Neural crest cell (in vitro differentiated cells): ENCODE measurements around the gene TENM3. TPM values are rescaled to one million over a fixed set of nuclear protein-coding genes. Genes with fewer than 3 reads are reported as not detected.

Experiments
- DNase-seq: peaks from one replicate; pipeline ENCODE4 v3.0.0; 2021; ENCODE audit warnings: low read depth, mixed read lengths, low spot score
- H3K27ac Mint-ChIP-seq: one replicate; pipeline ENCODE4 v1.8.0; 2021; ENCODE audit warnings: mild to moderate bottlenecking, mixed read lengths; ENCODE audit not compliant: unreplicated experiment
- H3K27me3 Mint-ChIP-seq: 2 replicates; pipeline ENCODE4 v1.8.0; 2021; ENCODE audit warnings: low read depth, mild to moderate bottlenecking, mixed read lengths
- H3K36me3 Mint-ChIP-seq: 2 replicates; pipeline ENCODE4 v1.8.0; 2021; ENCODE audit warnings: low read depth, mild to moderate bottlenecking, mixed read lengths
- H3K4me1 Mint-ChIP-seq: 2 replicates; pipeline ENCODE4 v1.8.0; 2021; ENCODE audit warnings: mixed read lengths
- H3K4me3 Mint-ChIP-seq: one replicate; pipeline ENCODE4 v1.8.0; 2021; ENCODE audit warnings: mild to moderate bottlenecking, mixed read lengths
- H3K9me3 Mint-ChIP-seq: 2 replicates; pipeline ENCODE4 v1.8.0; 2021; ENCODE audit warnings: mixed read lengths
- CTCF ChIP-seq: fragments of 200-600 bp; sonication (generic); conservative IDR thresholded peaks from 2 replicates; pipeline ENCODE4 v1.5.0; 2021; ENCODE audit warnings: antibody characterized with exemption, mild to moderate bottlenecking
- total RNA-seq: library from RNA; stranded (reverse); gene quantifications from 2 replicates; pipeline ENCODE4 v1.2.1, GENCODE V29; 2021

Gene TENM3
- total RNA-seq, 1 donor from 2014 or later = 43.9 TPM

- Mint-ChIP-seq H3K27ac (peak overlapping the region; percentile 32), H3K4me1 (peaks cover 44% of the 10 kb centered on the region), H3K36me3 (peaks cover 6% of the 10 kb centered on the region), H3K27me3 (no peaks in the 10 kb centered on the region), H3K9me3 (no peaks in the 10 kb centered on the region), H3K4me3 (peak overlapping the region; percentile 39)
- TF ChIP-seq CTCF = no peak
- DNase-seq = no peak
These were observed 30.9 kb upstream of the TENM3 start for GRCh38 chr4:182212211-182212761.

GRCh38 chr4:182213004-182213403 lies 30.2 kb upstream of the TENM3 start:
- H3K4me1 Mint-ChIP-seq = peaks cover 39% of the 10 kb centered on the region
- no peak overlapping the region for H3K4me3 Mint-ChIP-seq
- DNase-seq = no peak
- no peaks in the 10 kb centered on the region for H3K27me3 Mint-ChIP-seq
- H3K9me3 Mint-ChIP-seq = no peaks in the 10 kb centered on the region
- H3K36me3 Mint-ChIP-seq = peaks cover 6% of the 10 kb centered on the region
- TF ChIP-seq CTCF = no peak
- no peak overlapping the region for H3K27ac Mint-ChIP-seq

GRCh38 chr4:182215148-182215547 lies 28.1 kb upstream of the TENM3 start:
- TF ChIP-seq CTCF = no peak
- Mint-ChIP-seq H3K4me1 (peaks cover 25% of the 10 kb centered on the region), H3K27me3 (no peaks in the 10 kb centered on the region), H3K36me3 (peaks cover 4% of the 10 kb centered on the region), H3K27ac (no peak overlapping the region), H3K9me3 (no peaks in the 10 kb centered on the region), H3K4me3 (no peak overlapping the region)
- DNase-seq = no peak

- TF ChIP-seq CTCF = no peak
- H3K9me3 Mint-ChIP-seq = no peaks in the 10 kb centered on the region
- no peak overlapping the region for H3K27ac Mint-ChIP-seq
- DNase-seq = no peak
- H3K27me3 Mint-ChIP-seq = no peaks in the 10 kb centered on the region
- peaks cover 20% of the 10 kb centered on the region for H3K4me1 Mint-ChIP-seq
- no peak overlapping the region for H3K4me3 Mint-ChIP-seq
- H3K36me3 Mint-ChIP-seq = no peaks in the 10 kb centered on the region
These were observed 27.2 kb upstream of the TENM3 start for GRCh38 chr4:182216005-182216404.

GRCh38 chr4:182219411-182220056 lies 23.7 kb upstream of the TENM3 start:
- H3K4me1 Mint-ChIP-seq = peaks cover 5% of the 10 kb centered on the region
- H3K4me3 Mint-ChIP-seq = no peak overlapping the region
- DNase-seq = no peak
- no peaks in the 10 kb centered on the region for H3K36me3 Mint-ChIP-seq
- no peaks in the 10 kb centered on the region for H3K27me3 Mint-ChIP-seq
- TF ChIP-seq CTCF = no peak
- no peaks in the 10 kb centered on the region for H3K9me3 Mint-ChIP-seq
- no peak overlapping the region for H3K27ac Mint-ChIP-seq
